Measurements from ENCODE around the gene SAMMSON. TPM values are rescaled to one million over a fixed set of nuclear protein-coding genes. Genes with fewer than 3 reads are reported as not detected.
A peak's percentile ranks its signal among the peaks of the same experiment; 100 is the strongest.

Gene SAMMSON
- total and polyA plus RNA-seq, 8 donors, result 0.46 to 4.9 (median 1.7) TPM; not detected in 2

DNA sequence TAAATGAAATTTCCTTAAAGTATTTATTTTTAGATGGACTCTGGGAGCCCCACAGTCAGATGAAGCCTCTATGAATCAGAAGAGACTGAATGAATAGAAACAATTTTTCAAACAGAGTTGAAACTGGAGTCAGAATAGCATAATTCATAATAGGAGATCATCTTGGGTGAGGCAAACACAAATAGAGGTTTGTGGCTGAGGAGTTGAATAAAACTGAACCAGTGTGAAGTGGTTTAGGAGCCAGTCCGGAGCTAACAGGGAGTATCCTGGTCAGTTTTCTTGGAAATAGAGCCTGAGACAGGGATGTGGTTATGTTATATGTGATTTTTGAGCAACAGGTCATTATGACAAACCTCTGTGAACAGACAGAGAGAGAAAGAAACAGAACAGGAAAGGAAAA lies 39.2 kb downstream of the SAMMSON start:
- Histone ChIP-seq H3K4me3 (no peak overlapping the region), H3K27ac (no peak overlapping the region), H3K4me1 (no peaks in the 10 kb centered on the region), H3K27me3 (no peaks in the 10 kb centered on the region), H3K36me3 (no peaks in the 10 kb centered on the region), H3K9me3 (no peaks in the 10 kb centered on the region)
- intact Hi-C loops (cut with DNase I; ENCODE audit: low total_unique reads), result no loop called here
- no peak for DNase-seq
- TF ChIP-seq POLR2A (IDR thresholded peaks at IDR 0.05) (no peak), EP300 (IDR thresholded peaks at IDR 0.05) (no peak), POLR2AphosphoS5 (IDR thresholded peaks at IDR 0.05) (no peak)
- TF ChIP-seq, protein P1, sequence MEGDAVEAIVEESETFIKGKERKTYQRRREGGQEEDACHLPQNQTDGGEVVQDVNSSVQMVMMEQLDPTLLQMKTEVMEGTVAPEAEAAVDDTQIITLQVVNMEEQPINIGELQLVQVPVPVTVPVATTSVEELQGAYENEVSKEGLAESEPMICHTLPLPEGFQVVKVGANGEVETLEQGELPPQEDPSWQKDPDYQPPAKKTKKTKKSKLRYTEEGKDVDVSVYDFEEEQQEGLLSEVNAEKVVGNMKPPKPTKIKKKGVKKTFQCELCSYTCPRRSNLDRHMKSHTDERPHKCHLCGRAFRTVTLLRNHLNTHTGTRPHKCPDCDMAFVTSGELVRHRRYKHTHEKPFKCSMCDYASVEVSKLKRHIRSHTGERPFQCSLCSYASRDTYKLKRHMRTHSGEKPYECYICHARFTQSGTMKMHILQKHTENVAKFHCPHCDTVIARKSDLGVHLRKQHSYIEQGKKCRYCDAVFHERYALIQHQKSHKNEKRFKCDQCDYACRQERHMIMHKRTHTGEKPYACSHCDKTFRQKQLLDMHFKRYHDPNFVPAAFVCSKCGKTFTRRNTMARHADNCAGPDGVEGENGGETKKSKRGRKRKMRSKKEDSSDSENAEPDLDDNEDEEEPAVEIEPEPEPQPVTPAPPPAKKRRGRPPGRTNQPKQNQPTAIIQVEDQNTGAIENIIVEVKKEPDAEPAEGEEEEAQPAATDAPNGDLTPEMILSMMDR (IDR thresholded peaks at IDR 0.05), result no peak
- WGBS, 5 donors, result 76 to 96% (median 89%) methylated on average over 1 of the region's 1 CpG

DNA sequence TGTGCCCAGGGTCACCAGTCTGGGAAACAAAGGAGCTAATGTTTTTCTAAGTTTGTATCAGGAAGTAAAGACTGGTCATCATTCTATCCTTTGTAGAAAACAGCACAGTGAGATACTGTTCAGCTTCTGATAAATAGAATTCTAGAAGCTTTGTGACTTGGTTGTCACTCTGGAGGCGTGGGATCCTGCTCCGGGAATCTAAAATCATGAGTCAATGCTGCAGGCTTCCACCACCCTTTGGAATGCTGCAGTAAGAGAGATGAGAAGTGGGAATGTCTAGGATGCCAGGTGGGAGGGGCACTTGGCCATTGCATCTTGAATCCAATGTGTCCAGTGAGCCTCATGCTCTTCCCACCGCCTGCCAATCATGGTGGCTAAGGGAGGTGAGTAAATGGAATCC lies 40.9 kb downstream of the SAMMSON start:
- DNase-seq, result no peak
- intact Hi-C loops (cut with DNase I; ENCODE audit: low total_unique reads), result no loop called here
- H3K27ac ChIP-seq, result no peak overlapping the region
- H3K9me3 ChIP-seq, result no peaks in the 10 kb centered on the region
- no peaks in the 10 kb centered on the region for H3K4me1 ChIP-seq
- whole genome bisulfite sequencing, 5 donors, result 79 to 93% (median 88%) methylated on average over 3 of the region's 3 CpGs
- TF ChIP-seq EP300 (IDR thresholded peaks at IDR 0.05) (no peak), POLR2AphosphoS5 (IDR thresholded peaks at IDR 0.05) (no peak), POLR2A (IDR thresholded peaks at IDR 0.05) (no peak)
- TF ChIP-seq, protein P1 (IDR thresholded peaks at IDR 0.05), result no peak
- H3K27me3 ChIP-seq, result no peaks in the 10 kb centered on the region
- H3K36me3 ChIP-seq, result no peaks in the 10 kb centered on the region
- H3K4me3 ChIP-seq, result no peak overlapping the region

DNA sequence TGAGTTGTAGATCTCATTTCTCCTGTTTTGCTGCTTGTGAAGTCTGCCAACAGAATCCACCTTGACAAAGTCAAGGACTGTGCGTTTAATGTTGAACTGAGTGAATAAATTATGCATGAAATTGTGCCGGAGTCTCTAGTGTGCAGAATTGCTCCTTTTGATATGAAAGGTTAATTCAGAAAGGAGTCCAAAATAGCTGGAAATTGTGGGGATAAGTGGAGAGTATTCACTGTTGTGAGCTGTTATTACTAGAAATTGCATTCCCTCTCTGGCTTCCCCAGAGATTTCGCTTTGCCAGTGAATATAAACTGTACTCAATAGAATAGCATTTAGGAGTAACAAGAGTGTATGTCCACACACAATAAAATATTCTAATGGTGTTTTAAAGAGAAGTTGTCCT lies 43.1 kb downstream of the SAMMSON start:
- no peaks in the 10 kb centered on the region for H3K4me1 ChIP-seq
- intact Hi-C loops (cut with DNase I; ENCODE audit: low total_unique reads), result no loop called here
- no peak for TF ChIP-seq EP300 (IDR thresholded peaks at IDR 0.05)
- no peak for TF ChIP-seq POLR2AphosphoS5 (IDR thresholded peaks at IDR 0.05)
- TF ChIP-seq, protein P1 (IDR thresholded peaks at IDR 0.05), result no peak
- no peak for TF ChIP-seq POLR2A (IDR thresholded peaks at IDR 0.05)
- no peak overlapping the region for H3K4me3 ChIP-seq
- no peaks in the 10 kb centered on the region for H3K27me3 ChIP-seq
- no peaks in the 10 kb centered on the region for H3K36me3 ChIP-seq
- no peak for DNase-seq
- no peaks in the 10 kb centered on the region for H3K9me3 ChIP-seq
- H3K27ac ChIP-seq, result no peak overlapping the region
- 78 to 90% (median 87%) methylated on average over 3 of the region's 3 CpGs for WGBS, 5 donors

DNA sequence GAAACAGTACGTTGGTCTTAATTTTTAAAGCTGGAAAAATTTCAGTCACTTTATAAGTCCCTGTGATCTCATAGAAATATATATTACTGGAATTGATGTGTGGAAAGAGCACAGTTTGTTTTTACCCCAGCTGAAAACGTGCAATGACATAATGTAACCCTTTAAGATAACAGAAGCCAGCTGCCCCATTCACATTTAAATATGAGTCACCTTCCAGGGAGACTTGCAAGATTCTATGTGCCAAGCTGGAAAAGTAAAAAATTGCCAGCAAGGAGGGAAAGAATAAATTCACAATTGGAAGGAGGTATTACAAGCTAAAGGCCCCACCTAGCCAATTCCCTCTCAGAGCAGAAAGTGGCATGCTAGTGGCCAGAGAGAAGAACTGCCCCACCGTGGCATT lies 50.2 kb downstream of the SAMMSON start:
- no peak overlapping the region for H3K27ac ChIP-seq
- peak in 1 of 2 donors; percentile 57 for DNase-seq
- 49 to 59% (median 53%) methylated on average over 3 of the region's 3 CpGs for WGBS, 5 donors
- no peaks in the 10 kb centered on the region for H3K27me3 ChIP-seq
- no peak overlapping the region for H3K4me3 ChIP-seq
- H3K9me3 ChIP-seq, result no peaks in the 10 kb centered on the region
- intact Hi-C loops (cut with DNase I; ENCODE audit: low total_unique reads), result no loop called here
- TF ChIP-seq POLR2AphosphoS5 (IDR thresholded peaks at IDR 0.05), result peak in 1 of 3 donors; percentile 41
- TF ChIP-seq POLR2A (IDR thresholded peaks at IDR 0.05), result no peak
- H3K36me3 ChIP-seq, result no peaks in the 10 kb centered on the region
- H3K4me1 ChIP-seq, result peaks cover 0 to 8% (median 0%) of the 10 kb centered on the region in 4 donors

DNA sequence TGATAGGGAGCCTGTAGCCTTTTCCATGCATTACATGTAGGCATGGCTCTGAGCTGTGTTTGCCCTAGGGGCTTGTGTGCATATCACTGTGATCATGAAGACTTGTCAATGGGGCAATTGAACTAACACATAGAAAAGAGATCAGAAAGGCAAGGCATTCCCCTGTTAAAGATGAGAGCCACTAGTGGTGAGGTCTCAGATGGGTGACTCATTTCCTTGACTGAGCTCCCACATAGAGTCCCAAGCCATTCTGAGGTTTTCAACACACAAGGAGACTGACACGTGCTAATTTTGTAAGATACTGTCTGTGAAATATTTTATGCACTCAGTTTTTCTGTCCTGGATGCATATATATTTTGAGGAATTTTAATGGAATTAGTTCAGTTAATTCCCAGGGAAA lies 53.8 kb downstream of the SAMMSON start:
- intact Hi-C loops (cut with DNase I; ENCODE audit: low total_unique reads), result no loop called here

More for the DNA sequence above, 53.8 kb downstream of the SAMMSON start:
- Histone ChIP-seq H3K9me3 (no peaks in the 10 kb centered on the region), H3K4me3 (no peak overlapping the region), H3K4me1 (peaks cover 0 to 8% (median 0%) of the 10 kb centered on the region in 4 donors), H3K36me3 (no peaks in the 10 kb centered on the region), H3K27me3 (no peaks in the 10 kb centered on the region), H3K27ac (no peak overlapping the region)
- no peak for DNase-seq
- 71 to 77% (median 75%) methylated on average over 1 of the region's 1 CpG for WGBS, 5 donors
- no peak for TF ChIP-seq EP300 (IDR thresholded peaks at IDR 0.05)

All from stomach (tissue), 9 donors.